HG03354 (cell line): ENCODE results near the gene PRRX2.
"Not testable (repeated sequence)": the region's sequence is repeated elsewhere in the genome, so short reads cannot be mapped to it uniquely, and the experiment has no call there.

Source experiments
- ATAC-seq: cut with Tn5 transposase; IDR thresholded peaks from one replicate; pipeline ENCODE4 v1.9.1; 2021; ENCODE audit warnings: mild to moderate bottlenecking; ENCODE audit not compliant: unreplicated experiment, poor library complexity, severe bottlenecking

Gene PRRX2

GRCh38 chr9:129748249-129748648 is 82.8 kb downstream of the PRRX2 start:
- ATAC-seq, result no peak

GRCh38 chr9:129749052-129749451 is 83.6 kb downstream of the PRRX2 start:
- ATAC-seq, result not testable (repeated sequence)

GRCh38 chr9:129749575-129749974 is 84.1 kb downstream of the PRRX2 start:
- ATAC-seq, result no peak

GRCh38 chr9:129750013-129750638 is 84.7 kb downstream of the PRRX2 start:
- ATAC-seq, result no peak

- no peak for ATAC-seq
These were observed 86.7 kb downstream of the PRRX2 start for GRCh38 chr9:129751841-129752801.

- no peak for ATAC-seq
These were observed 87.7 kb downstream of the PRRX2 start, which contains the start of gene PTGES for GRCh38 chr9:129752900-129753729. PTGES (minus strand) TSS chr9:129753042; CDS start chr9:129753012, 30 bp downstream.

- ATAC-seq, result no peak
These were observed 89.7 kb downstream of the PRRX2 start for GRCh38 chr9:129755151-129755550.

GRCh38 chr9:129756191-129756590 is 90.7 kb downstream of the PRRX2 start:
- ATAC-seq, result no peak

GRCh38 chr9:129757045-129757444 is 91.6 kb downstream of the PRRX2 start:
- ATAC-seq, result no peak

GRCh38 chr9:129759319-129759718 is 93.9 kb downstream of the PRRX2 start:
- ATAC-seq, result no peak

GRCh38 chr9:129759804-129760502 is 94.5 kb downstream of the PRRX2 start:
- no peak for ATAC-seq

- not testable (repeated sequence) for ATAC-seq
These were observed 95.3 kb downstream of the PRRX2 start for GRCh38 chr9:129760784-129761183.

GRCh38 chr9:129761293-129761900 is 96.0 kb downstream of the PRRX2 start:
- ATAC-seq, result no peak

GRCh38 chr9:129761901-129762369 is 96.5 kb downstream of the PRRX2 start:
- no peak for ATAC-seq

- ATAC-seq, result not testable (repeated sequence)
These were observed 97.0 kb downstream of the PRRX2 start for GRCh38 chr9:129762370-129762984.

GRCh38 chr9:129762985-129763926 is 97.8 kb downstream of the PRRX2 start:
- ATAC-seq, result no peak

GRCh38 chr9:129765764-129766317 is 100.4 kb downstream of the PRRX2 start:
- no peak for ATAC-seq
